WERI-Rb-1 (cell line): ENCODE results near the gene TRAM2.

Experiments used
- DNase-seq: peaks from one replicate; pipeline ENCODE4 v3.0.0-alpha.2; 2020
- H3K27ac ChIP-seq: fragments of 250-450 bp; sonication (Bioruptor Pico); 2 replicates; pipeline ENCODE4 v1.5.1; 2020; ENCODE audit warnings: mild to moderate bottlenecking, moderate library complexity
- H3K27me3 ChIP-seq: fragments of 250-450 bp; sonication (Bioruptor Pico); 2 replicates; pipeline ENCODE4 v1.5.1; 2021; ENCODE audit warnings: mild to moderate bottlenecking, low read depth, moderate library complexity; ENCODE audit not compliant: insufficient read depth, severe bottlenecking
- H3K36me3 ChIP-seq: fragments of 250-450 bp; sonication (Bioruptor Pico); 2 replicates; pipeline ENCODE4 v1.5.1; 2020; ENCODE audit warnings: mild to moderate bottlenecking, moderate library complexity
- H3K4me3 ChIP-seq: 2 replicates; pipeline ENCODE4 v1.5.1; 2011; ENCODE audit warnings: low read depth, mild to moderate bottlenecking, control low read depth, low read length
- H3K9me3 ChIP-seq: fragments of 250-450 bp; sonication (Bioruptor Pico); 2 replicates; pipeline ENCODE4 v1.5.1; 2021; ENCODE audit warnings: mild to moderate bottlenecking, moderate library complexity; ENCODE audit not compliant: severe bottlenecking
- CTCF ChIP-seq: IDR thresholded peaks from 2 replicates; pipeline ENCODE4 v1.5.1; 2011; ENCODE audit warnings: low read depth, mild to moderate bottlenecking, control low read depth, inconsistent platforms, low read length

TRAM2 gene

GRCh38 chr6:52552278-52552643 is 24.6 kb downstream of the TRAM2 start:
- TF ChIP-seq CTCF: no peak

GRCh38 chr6:52551483-52552277 is 25.2 kb downstream of the TRAM2 start:
- H3K27ac ChIP-seq: peak overlapping the region; percentile 76

More at GRCh38 chr6:52552278-52552643, 24.6 kb downstream of the TRAM2 start:
- H3K36me3 ChIP-seq: peaks cover 7% of the 10 kb centered on the region
- H3K4me3 ChIP-seq: peak overlapping the region; percentile 11
- no peak for DNase-seq
- H3K9me3 ChIP-seq: no peaks in the 10 kb centered on the region
- peak overlapping the region; percentile 76 for H3K27ac ChIP-seq
- no peaks in the 10 kb centered on the region for H3K27me3 ChIP-seq

GRCh38 chr6:52550870-52551269 is 26.0 kb downstream of the TRAM2 start:
- H3K27ac ChIP-seq: peak overlapping the region; percentile 76
- no peak overlapping the region for H3K4me3 ChIP-seq

More at GRCh38 chr6:52551483-52552277, 25.2 kb downstream of the TRAM2 start:
- no peaks in the 10 kb centered on the region for H3K27me3 ChIP-seq
- H3K9me3 ChIP-seq: no peaks in the 10 kb centered on the region
- DNase-seq: peak; percentile 59
- no peak for TF ChIP-seq CTCF
- peak overlapping the region; percentile 11 for H3K4me3 ChIP-seq
- H3K36me3 ChIP-seq: peaks cover 7% of the 10 kb centered on the region

GRCh38 chr6:52550014-52550575 is 26.8 kb downstream of the TRAM2 start:
- DNase-seq: no peak
- Histone ChIP-seq H3K27me3 (no peaks in the 10 kb centered on the region), H3K27ac (no peak overlapping the region), H3K9me3 (no peaks in the 10 kb centered on the region), H3K4me3 (no peak overlapping the region), H3K36me3 (peaks cover 10% of the 10 kb centered on the region)
- TF ChIP-seq CTCF: no peak

More at GRCh38 chr6:52550870-52551269, 26.0 kb downstream of the TRAM2 start:
- DNase-seq: no peak
- no peak for TF ChIP-seq CTCF
- Histone ChIP-seq H3K27me3 (no peaks in the 10 kb centered on the region), H3K36me3 (peaks cover 10% of the 10 kb centered on the region), H3K9me3 (no peaks in the 10 kb centered on the region)

- Histone ChIP-seq H3K9me3 (no peaks in the 10 kb centered on the region), H3K36me3 (peaks cover 10% of the 10 kb centered on the region), H3K27ac (no peak overlapping the region), H3K4me3 (no peak overlapping the region), H3K27me3 (no peaks in the 10 kb centered on the region)
- DNase-seq: no peak
- no peak for TF ChIP-seq CTCF
Observed at GRCh38 chr6:52549428-52549827, 27.4 kb downstream of the TRAM2 start.
